NCI-H526 treated with DMSO at 0.1 percent for 48 hours (cell line): ENCODE measurements around the gene DBF4B.

ENCODE experiments used
- DNase-seq: peaks from one replicate; lab custom pipeline; 2025; lab: John Stamatoyannopoulos, UW

The DBF4B gene

GRCh38 chr17:44760474-44761308 lies 52.2 kb downstream of the DBF4B start:
- DNase-seq: no peak

GRCh38 chr17:44761932-44762810 lies 53.7 kb downstream of the DBF4B start:
- DNase-seq: no peak

- DNase-seq: no peak
Measured at GRCh38 chr17:44763170-44763569, 54.7 kb downstream of the DBF4B start.

- DNase-seq: no peak
Measured at GRCh38 chr17:44765965-44766364, 57.5 kb downstream of the DBF4B start.

GRCh38 chr17:44766409-44767038 lies 58.1 kb downstream of the DBF4B start:
- no peak for DNase-seq

- no peak for DNase-seq
Measured at GRCh38 chr17:44767493-44767892, 59.0 kb downstream of the DBF4B start.

- DNase-seq: no peak
Measured at GRCh38 chr17:44768505-44769142, 60.2 kb downstream of the DBF4B start.

- no peak for DNase-seq
Measured at GRCh38 chr17:44769230-44769629, 60.8 kb downstream of the DBF4B start.

- no peak for DNase-seq
Measured at GRCh38 chr17:44769647-44770084, 61.2 kb downstream of the DBF4B start.

- DNase-seq: no peak
Measured at GRCh38 chr17:44770166-44770925, 61.9 kb downstream of the DBF4B start.

GRCh38 chr17:44772308-44773045 lies 64.0 kb downstream of the DBF4B start:
- DNase-seq: no peak

- DNase-seq: no peak
Measured at GRCh38 chr17:44773140-44773539, 64.7 kb downstream of the DBF4B start.

GRCh38 chr17:44774271-44775135 lies 66.0 kb downstream of the DBF4B start:
- peak; percentile 76 for DNase-seq

GRCh38 chr17:44775136-44775837 lies 66.8 kb downstream of the DBF4B start:
- DNase-seq: peak; percentile 97

GRCh38 chr17:44775838-44776621 lies 67.6 kb downstream of the DBF4B start:
- DNase-seq: no peak

GRCh38 chr17:44776628-44777393 lies 68.3 kb downstream of the DBF4B start:
- DNase-seq: no peak
